GM18517 (cell line): ENCODE measurements around the gene SCN4B.

Experiments used
- ATAC-seq: cut with Tn5 transposase; IDR thresholded peaks from one replicate; pipeline ENCODE4 v1.9.1; 2021; ENCODE audit warnings: mild to moderate bottlenecking, moderate library complexity; ENCODE audit not compliant: unreplicated experiment

Gene SCN4B

DNA sequence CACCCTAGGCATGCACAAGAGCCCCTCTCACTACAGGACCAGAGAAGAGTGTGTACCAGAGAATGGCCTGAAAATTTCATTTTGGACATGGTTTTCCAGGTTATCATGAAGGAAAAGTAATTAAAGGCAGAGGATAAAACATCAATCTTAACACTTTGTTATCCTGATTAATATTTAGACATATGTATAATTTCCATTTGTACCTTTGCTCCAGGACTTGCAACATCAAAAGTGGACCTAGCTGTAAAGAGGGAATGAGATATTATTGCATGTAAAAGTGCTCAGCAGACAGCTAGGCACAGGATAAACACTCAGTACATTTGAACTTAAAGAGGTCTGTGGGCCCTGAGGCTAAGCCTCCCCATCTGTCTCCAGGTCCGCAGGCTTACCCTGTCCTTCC is 2.0 kb upstream of the SCN4B start:
- ATAC-seq: no peak

GRCh38 chr11:118153976-118154375 is 1.4 kb upstream of the SCN4B start:
- ATAC-seq: no peak

DNA sequence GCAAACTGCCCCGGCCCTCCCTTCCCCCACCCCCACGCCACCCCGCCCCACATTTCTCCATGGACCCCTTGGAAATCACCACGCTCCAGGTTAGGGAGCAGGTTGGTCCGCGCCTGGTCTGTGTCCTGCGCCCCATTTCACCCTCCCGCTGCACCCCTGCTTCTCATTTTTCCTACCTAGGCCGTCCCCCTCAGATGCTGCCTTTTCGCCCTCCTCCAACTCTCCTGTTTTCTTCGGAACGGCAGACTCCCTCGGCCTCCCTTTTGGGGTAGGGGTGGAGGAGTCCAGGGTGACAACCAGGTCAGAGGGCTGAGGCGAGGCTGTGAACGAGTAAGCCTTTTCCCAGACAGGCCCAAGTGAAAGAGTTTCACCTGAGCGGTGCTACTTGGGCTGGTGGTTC is 893 bp upstream of the SCN4B start:
- no peak for ATAC-seq

GRCh38 chr11:118152020-118152551 is 537 bp downstream of the SCN4B start:
- no peak for ATAC-seq

GRCh38 chr11:118151431-118151830 is 1.2 kb downstream of the SCN4B start:
- no peak for ATAC-seq

- no peak for ATAC-seq
Measured at GRCh38 chr11:118149493-118149892, 3.1 kb downstream of the SCN4B start.

DNA sequence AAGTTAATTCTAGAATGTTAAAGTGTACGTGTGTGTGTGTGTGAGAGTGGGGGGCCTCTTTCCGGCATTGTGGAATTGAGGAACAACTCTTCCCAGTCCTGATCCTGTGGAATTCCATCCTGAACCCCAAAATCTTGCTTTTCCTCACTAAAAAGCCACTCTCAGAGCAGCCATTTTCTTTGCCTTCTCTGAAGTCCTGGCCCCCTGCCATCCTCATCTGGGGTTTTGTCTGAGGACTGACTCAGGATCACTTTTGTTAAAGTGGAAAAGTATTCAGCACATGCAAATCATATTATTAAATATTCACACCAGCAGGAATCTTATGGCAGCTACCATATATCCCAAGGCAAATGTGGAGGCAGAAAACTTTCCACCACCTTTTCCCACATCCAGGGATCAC is 3.8 kb downstream of the SCN4B start:
- no peak for ATAC-seq

- no peak for ATAC-seq
Measured at GRCh38 chr11:118148240-118148639, 4.4 kb downstream of the SCN4B start.

GRCh38 chr11:118147502-118147901 is 5.1 kb downstream of the SCN4B start:
- no peak for ATAC-seq

GRCh38 chr11:118146554-118146953 is 6.1 kb downstream of the SCN4B start:
- no peak for ATAC-seq

DNA sequence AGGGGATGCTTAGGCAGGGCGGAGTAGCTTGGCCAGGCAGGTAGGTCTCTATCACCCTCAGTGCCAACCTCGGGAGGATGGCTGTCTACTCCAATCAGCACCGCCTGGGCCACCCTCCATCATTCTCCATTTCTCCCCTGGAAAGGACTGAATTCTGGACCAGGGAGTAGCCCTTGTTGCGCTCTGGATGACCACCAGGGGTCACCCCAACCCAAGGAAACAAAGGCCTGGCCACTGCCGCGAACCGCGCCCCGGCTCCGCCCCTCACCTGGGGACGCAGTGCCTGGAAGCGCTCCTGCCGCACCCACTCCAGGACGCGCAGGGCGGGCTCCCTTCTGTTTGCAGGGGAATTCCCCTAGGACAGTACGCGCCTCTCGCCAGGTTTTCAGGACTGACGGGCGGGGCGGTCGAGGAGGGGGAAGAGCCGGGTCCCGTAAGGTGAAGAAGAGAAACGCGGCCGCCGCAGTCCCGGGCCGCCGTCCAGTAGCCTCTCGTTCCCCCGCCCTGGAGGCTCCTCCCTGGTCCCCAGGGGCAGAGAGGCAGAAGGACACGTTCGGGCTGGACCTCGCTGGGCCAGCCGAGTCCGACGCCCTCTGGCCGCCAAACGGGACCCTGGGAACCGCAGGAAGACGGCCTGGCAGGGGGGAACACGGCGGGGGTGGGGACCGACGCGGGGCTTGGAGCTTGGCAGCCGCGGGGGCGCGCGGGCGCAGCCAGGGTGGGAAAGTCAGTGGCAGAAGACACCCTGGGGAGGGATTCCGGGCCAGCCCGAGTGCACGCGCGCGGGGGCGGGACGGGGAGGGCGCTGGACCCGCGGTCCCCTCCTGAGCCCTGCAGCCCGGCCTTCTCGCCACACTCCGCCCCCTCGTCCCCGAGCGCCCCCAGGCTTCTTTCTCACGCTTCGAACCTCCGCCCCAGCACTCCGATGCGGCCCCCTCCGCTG is 7.1 kb downstream of the SCN4B start:
- peak; percentile 65 for ATAC-seq

GRCh38 chr11:118144301-118145268 is 8.0 kb downstream of the SCN4B start:
- no peak for ATAC-seq

GRCh38 chr11:118143661-118144185 is 8.9 kb downstream of the SCN4B start:
- ATAC-seq: no peak

GRCh38 chr11:118142809-118143208 is 9.8 kb downstream of the SCN4B start:
- no peak for ATAC-seq

DNA sequence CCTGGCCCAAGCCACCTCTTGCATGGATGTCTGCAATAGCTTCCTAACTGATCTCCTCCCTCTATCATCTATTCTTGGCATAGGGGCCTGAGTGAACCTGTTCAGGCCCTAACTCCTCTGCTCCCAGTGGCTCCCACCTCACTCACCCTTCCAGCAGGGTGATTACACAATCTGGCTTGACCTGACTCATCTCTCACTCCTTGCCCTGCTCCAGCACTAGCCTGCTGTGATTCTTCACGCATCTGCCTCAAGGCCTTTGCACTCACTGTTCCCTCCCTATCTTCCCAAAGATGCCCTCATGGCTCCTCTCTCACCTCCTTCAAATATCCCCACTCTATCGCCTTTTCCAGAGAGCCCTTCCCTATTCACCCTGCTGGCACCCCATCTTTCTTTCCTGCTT is 10.5 kb downstream of the SCN4B start:
- ATAC-seq: no peak

DNA sequence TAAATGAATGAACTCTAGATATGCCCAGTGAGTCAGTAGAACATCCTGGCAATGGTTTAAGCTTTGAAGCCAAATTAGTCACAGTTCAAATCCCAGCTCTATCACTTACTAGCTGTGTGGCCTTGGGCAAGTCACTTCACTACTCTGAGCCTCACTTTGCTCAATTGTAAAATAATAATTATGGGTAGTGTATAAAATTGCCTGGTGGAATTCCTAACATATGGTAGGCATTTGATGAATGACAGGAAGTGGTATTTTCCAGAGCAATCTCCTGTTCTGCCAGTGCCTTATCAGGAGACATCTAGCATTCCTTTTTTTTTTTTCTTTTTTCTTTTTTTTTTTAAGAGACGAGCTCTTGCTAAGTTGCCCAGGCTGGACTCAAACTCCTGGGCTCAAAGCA is 13.0 kb downstream of the SCN4B start:
- ATAC-seq: no peak

DNA sequence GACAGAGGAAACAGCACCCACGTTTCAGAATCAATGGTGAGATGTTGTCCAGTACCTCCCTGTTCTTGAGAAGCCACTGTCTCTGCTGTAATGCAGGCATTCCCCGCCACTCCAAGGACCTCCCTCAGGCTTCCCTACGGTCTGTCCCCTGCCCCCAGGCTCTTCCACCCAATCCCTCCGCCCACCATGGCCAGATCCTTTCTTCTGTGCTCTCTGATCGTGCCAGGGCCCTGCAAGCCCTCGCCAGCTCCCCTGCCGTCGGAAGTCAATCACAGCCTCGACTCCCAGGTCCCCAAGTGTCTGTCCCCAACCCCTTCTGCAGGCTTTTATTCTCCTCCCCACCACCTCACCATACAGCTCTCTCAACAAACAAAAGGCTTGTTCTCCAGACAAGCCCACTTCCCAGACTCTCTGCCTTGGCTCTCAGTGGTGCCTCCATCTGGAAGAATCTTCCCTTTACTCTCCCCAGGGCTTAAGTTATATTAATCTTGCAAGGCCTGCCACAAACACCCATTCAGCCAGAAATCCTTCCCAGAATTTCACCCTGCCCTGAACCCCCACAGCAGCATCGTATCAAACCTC is 13.7 kb downstream of the SCN4B start:
- no peak for ATAC-seq

- ATAC-seq: no peak
Measured at GRCh38 chr11:118136801-118137200, 15.8 kb downstream of the SCN4B start.

- no peak for ATAC-seq
Measured at GRCh38 chr11:118136341-118136740, 16.3 kb downstream of the SCN4B start.

- no peak for ATAC-seq
Measured at GRCh38 chr11:118135796-118136165, 16.8 kb downstream of the SCN4B start.
